Endodermal cell (in vitro differentiated cells): ENCODE data around the gene PTF1A. TPM values are rescaled to one million over a fixed set of nuclear protein-coding genes. Genes with fewer than 3 reads are reported as not detected.

Experiments
- DNase-seq: peaks from one replicate; pipeline ENCODE4 v3.0.0-alpha.2; 2017
- H3K27ac ChIP-seq: 2 replicates; pipeline ENCODE4 v1.5.1; 2013; ENCODE audit warnings: mild to moderate bottlenecking, low read depth, low read length, moderate library complexity
- H3K27me3 ChIP-seq: 2 replicates; pipeline ENCODE4 v1.6.1; 2013; ENCODE audit warnings: mild to moderate bottlenecking, low read length, moderate library complexity; ENCODE audit not compliant: insufficient read depth, control insufficient read depth, poor library complexity, severe bottlenecking
- H3K36me3 ChIP-seq: 2 replicates; pipeline ENCODE4 v1.7.0; 2013; ENCODE audit warnings: mild to moderate bottlenecking, low read length, moderate library complexity; ENCODE audit not compliant: control insufficient read depth, insufficient read depth
- H3K4me1 ChIP-seq: one replicate; pipeline ENCODE4 v1.7.0; 2013; ENCODE audit warnings: low read length; ENCODE audit not compliant: control insufficient read depth, insufficient read depth
- H3K4me3 ChIP-seq: 2 replicates; pipeline ENCODE4 v1.5.1; 2013; ENCODE audit warnings: mild to moderate bottlenecking, low read length, moderate library complexity
- H3K9ac ChIP-seq: 2 replicates; pipeline ENCODE4 v1.6.1; 2013; ENCODE audit warnings: mild to moderate bottlenecking, low read length, moderate library complexity; ENCODE audit not compliant: poor library complexity, severe bottlenecking; ENCODE audit errors: extremely low read depth
- H3K9me3 ChIP-seq: 2 replicates; pipeline ENCODE4 v1.6.1; 2013; ENCODE audit warnings: mild to moderate bottlenecking, low read length, moderate library complexity; ENCODE audit not compliant: control insufficient read depth
- H3K27ac Mint-ChIP-seq: 2 replicates; pipeline ENCODE4 v1.8.0; 2020; ENCODE audit warnings: mixed read lengths
- H3K27me3 Mint-ChIP-seq: 2 replicates; pipeline ENCODE4 v1.8.0; 2021; ENCODE audit warnings: mild to moderate bottlenecking, mixed read lengths; ENCODE audit not compliant: insufficient read depth
- H3K36me3 Mint-ChIP-seq: 2 replicates; pipeline ENCODE4 v1.8.0; 2020; ENCODE audit warnings: low read depth, mixed read lengths
- H3K4me1 Mint-ChIP-seq: 2 replicates; pipeline ENCODE4 v1.8.0; 2020; ENCODE audit warnings: mixed read lengths
- H3K4me3 Mint-ChIP-seq: 2 replicates; pipeline ENCODE4 v1.8.0; 2020; ENCODE audit warnings: mild to moderate bottlenecking, moderate library complexity, mixed read lengths
- H3K9me3 Mint-ChIP-seq: 2 replicates; pipeline ENCODE4 v1.8.0; 2020; ENCODE audit warnings: mild to moderate bottlenecking, mixed read lengths
- CTCF ChIP-seq: fragments of 200-600 bp; sonication (generic); conservative IDR thresholded peaks from 2 replicates; pipeline ENCODE4 v1.5.0; 2021; ENCODE audit warnings: antibody characterized with exemption, mild to moderate bottlenecking
- WGBS, 2 experiments: methylation state at CpG; one replicate each; pipeline versions ENCODE4 v1.1.5 to v1.1.7; 2013; ENCODE audit warnings: missing lambda C conversion rate in 2 of 2, mixed read lengths in 1 of 2; ENCODE audit not compliant: insufficient coverage in 1 of 2, insufficient read length in 1 of 2; 5-methylcytosine and 5-hydroxymethylcytosine counted together
- total RNA-seq, 2 donors: library from RNA; stranded (reverse); fragmentation: NEBNext Ultra II Directional in 1 of 2; extraction: Animal tissue kit (Norgen Biotek cat#: 25700) in 1 of 2; gene quantifications; 2 replicates in 1 of 2; 3 replicates in 1 of 2; pipeline ENCODE4 v1.2.1, GENCODE V29; 2021

PTF1A gene
- total RNA-seq, 2 donors from 2014 or later = not detected

- H3K9me3 Mint-ChIP-seq = no peaks in the 10 kb centered on the region
- Histone ChIP-seq H3K36me3 (no peaks in the 10 kb centered on the region), H3K9ac (no peak overlapping the region), H3K9me3 (peaks cover 4% of the 10 kb centered on the region), H3K27ac (no peak overlapping the region), H3K4me3 (no peak overlapping the region), H3K4me1 (no peaks in the 10 kb centered on the region), H3K27me3 (peaks cover 100% of the 10 kb centered on the region)
- 14 to 21% methylated on average over 4 to 13 of the region's 13 CpGs for WGBS, 2 experiments
- DNase-seq = no peak
- H3K27ac Mint-ChIP-seq = no peak overlapping the region
- H3K4me3 Mint-ChIP-seq = no peak overlapping the region
- H3K4me1 Mint-ChIP-seq = peaks cover 6% of the 10 kb centered on the region
- H3K36me3 Mint-ChIP-seq = no peaks in the 10 kb centered on the region
- TF ChIP-seq CTCF = no peak
- H3K27me3 Mint-ChIP-seq = peaks cover 96% of the 10 kb centered on the region
These were observed 2.4 kb downstream of the PTF1A start for GRCh38 chr10:23194471-23194965.

GRCh38 chr10:23194966-23195845 is 3.1 kb downstream of the PTF1A start:
- no peak overlapping the region for H3K4me3 ChIP-seq
- TF ChIP-seq CTCF = no peak
- H3K9me3 ChIP-seq = peaks cover 4% of the 10 kb centered on the region
- DNase-seq = no peak
- no peaks in the 10 kb centered on the region for H3K4me1 ChIP-seq
- H3K27me3 ChIP-seq = peaks cover 100% of the 10 kb centered on the region
- peaks cover 96% of the 10 kb centered on the region for H3K27me3 Mint-ChIP-seq
- H3K27ac ChIP-seq = no peak overlapping the region
- H3K4me1 Mint-ChIP-seq = peaks cover 10% of the 10 kb centered on the region
- 3 to 7% methylated on average over 34 to 70 of the region's 70 CpGs for WGBS, 2 experiments
- H3K36me3 Mint-ChIP-seq = no peaks in the 10 kb centered on the region
- no peaks in the 10 kb centered on the region for H3K36me3 ChIP-seq
- H3K4me3 Mint-ChIP-seq = no peak overlapping the region
- H3K9ac ChIP-seq = no peak overlapping the region
- H3K27ac Mint-ChIP-seq = no peak overlapping the region
- no peaks in the 10 kb centered on the region for H3K9me3 Mint-ChIP-seq

GRCh38 chr10:23195846-23196600 is 3.9 kb downstream of the PTF1A start:
- peaks cover 96% of the 10 kb centered on the region for H3K27me3 Mint-ChIP-seq
- no peak overlapping the region for H3K27ac ChIP-seq
- H3K4me3 Mint-ChIP-seq = no peak overlapping the region
- H3K27me3 ChIP-seq = peaks cover 100% of the 10 kb centered on the region
- no peak for TF ChIP-seq CTCF
- no peaks in the 10 kb centered on the region for H3K9me3 Mint-ChIP-seq
- peaks cover 10% of the 10 kb centered on the region for H3K4me1 Mint-ChIP-seq
- DNase-seq = no peak
- H3K36me3 Mint-ChIP-seq = no peaks in the 10 kb centered on the region
- WGBS, 2 experiments = 5 to 8% methylated on average over 5 to 13 of the region's 13 CpGs
- H3K4me3 ChIP-seq = no peak overlapping the region
- H3K36me3 ChIP-seq = no peaks in the 10 kb centered on the region
- H3K9me3 ChIP-seq = peaks cover 4% of the 10 kb centered on the region
- H3K27ac Mint-ChIP-seq = no peak overlapping the region
- H3K4me1 ChIP-seq = no peaks in the 10 kb centered on the region
- no peak overlapping the region for H3K9ac ChIP-seq
